K562 (cell line): ENCODE measurements around the gene SORCS2.

Experiments used
- NFRKB ChIP-seq: fragments of 450-650 bp; IDR thresholded peaks from 2 replicates; pipeline ENCODE4 v1.6.1; 2016; ENCODE audit warnings: low read depth
- POLR2AphosphoS5 ChIP-seq: IDR thresholded peaks from 2 replicates; pipeline ENCODE4 v1.6.1; 2011; ENCODE audit warnings: mild to moderate bottlenecking, low read depth, low read length, moderate library complexity; ENCODE audit not compliant: control insufficient read depth, insufficient read depth
- SIN3A ChIP-seq, 2 experiments: fragments of 150-350 bp in 1 of 2; IDR thresholded peaks; 2 replicates each; pipeline ENCODE4 v1.6.1; 2011 to 2016; ENCODE audit warnings: borderline replicate concordance in 2 of 2, low read depth in 2 of 2, low read length in 2 of 2, mild to moderate bottlenecking in 2 of 2, moderate library complexity in 2 of 2; ENCODE audit not compliant: control insufficient read depth in 1 of 2
- WHSC1 ChIP-seq: IDR thresholded peaks from one replicate; pipeline ENCODE4 v1.6.1; 2012; ENCODE audit warnings: low read length, control low read depth, inconsistent platforms
- ZNF12 ChIP-seq: sonication (generic); formaldehyde crosslinking; IDR thresholded peaks from 2 replicates; pipeline ENCODE4 v1.4.0; 2020; ENCODE audit warnings: mild to moderate bottlenecking, missing genetic modification reagents

DNA sequence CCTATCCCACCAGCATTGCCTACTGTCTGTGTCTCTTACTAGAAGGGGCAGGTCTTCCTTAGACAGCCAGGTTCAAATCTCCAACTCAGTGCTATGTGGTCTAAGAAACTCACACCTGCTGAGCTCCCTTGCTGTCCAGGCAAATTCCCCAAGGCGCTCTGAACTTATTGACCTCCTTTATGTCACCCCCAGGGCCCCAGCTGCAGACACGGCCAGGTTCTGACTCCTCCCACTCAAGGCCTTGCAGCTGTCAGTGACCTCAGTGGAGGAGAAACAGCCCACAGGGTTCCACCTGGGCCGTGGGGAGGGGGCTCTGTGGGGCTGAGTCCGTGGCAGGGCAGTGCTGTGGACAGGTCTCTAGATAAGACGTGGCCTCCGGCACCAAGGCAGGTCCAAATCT, 284.5 kb downstream of the SORCS2 start:
- TF ChIP-seq SIN3A (IDR thresholded peaks at IDR 0.05; ENCODE audit: borderline replicate concordance in 2 of 2, control insufficient read depth in 1 of 2, low read depth in 2 of 2, low read length in 2 of 2) (no peak), POLR2AphosphoS5 (no peak), NFRKB (no peak), ZNF12 (CRISPR knock-in tag) (no peak), WHSC1 (no peak)
